Measurements from ENCODE around the gene APBA1.

Gene APBA1

DNA sequence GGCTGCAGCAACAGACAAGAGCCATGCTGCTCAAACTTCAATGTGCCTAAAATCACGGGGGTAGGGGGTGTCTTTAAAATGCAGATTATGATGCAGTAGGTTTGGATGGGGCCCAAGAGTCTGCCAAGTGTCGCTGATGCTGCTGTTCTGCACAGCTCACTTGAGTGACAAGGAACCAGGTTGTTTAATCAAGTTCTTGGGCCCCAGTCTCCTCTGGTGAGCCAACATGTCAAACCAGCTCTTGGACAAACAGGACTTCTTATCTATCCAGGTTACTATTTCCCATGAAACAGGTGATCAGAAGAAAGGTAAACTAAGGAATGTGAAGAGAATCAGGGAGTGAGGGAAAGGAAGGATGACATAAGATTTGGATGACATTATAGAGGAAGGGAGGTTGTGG is 78.0 kb downstream of the APBA1 start:
- no peak for TF ChIP-seq EZH2phosphoT487 (conservative IDR thresholded peaks at IDR 0.05; ENCODE audit: low read length)
- TF ChIP-seq, protein P1, sequence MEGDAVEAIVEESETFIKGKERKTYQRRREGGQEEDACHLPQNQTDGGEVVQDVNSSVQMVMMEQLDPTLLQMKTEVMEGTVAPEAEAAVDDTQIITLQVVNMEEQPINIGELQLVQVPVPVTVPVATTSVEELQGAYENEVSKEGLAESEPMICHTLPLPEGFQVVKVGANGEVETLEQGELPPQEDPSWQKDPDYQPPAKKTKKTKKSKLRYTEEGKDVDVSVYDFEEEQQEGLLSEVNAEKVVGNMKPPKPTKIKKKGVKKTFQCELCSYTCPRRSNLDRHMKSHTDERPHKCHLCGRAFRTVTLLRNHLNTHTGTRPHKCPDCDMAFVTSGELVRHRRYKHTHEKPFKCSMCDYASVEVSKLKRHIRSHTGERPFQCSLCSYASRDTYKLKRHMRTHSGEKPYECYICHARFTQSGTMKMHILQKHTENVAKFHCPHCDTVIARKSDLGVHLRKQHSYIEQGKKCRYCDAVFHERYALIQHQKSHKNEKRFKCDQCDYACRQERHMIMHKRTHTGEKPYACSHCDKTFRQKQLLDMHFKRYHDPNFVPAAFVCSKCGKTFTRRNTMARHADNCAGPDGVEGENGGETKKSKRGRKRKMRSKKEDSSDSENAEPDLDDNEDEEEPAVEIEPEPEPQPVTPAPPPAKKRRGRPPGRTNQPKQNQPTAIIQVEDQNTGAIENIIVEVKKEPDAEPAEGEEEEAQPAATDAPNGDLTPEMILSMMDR (IDR thresholded peaks at IDR 0.05; ENCODE audit: insufficient read depth, low read length, poor library complexity, severe bottlenecking) = no peak
- no peaks in the 10 kb centered on the region for H4K20me1 ChIP-seq (ENCODE audit: low read depth, low read length)
- H3F3A ChIP-seq (ENCODE audit: insufficient read depth) = no peaks in the 10 kb centered on the region
- H3K27me3 ChIP-seq (ENCODE audit: low read length) = no peaks in the 10 kb centered on the region
- H3K79me2 ChIP-seq (ENCODE audit: insufficient read depth, low read length) = no peaks in the 10 kb centered on the region
- H3K9me2 ChIP-seq (replicated peaks; ENCODE audit: insufficient read depth, low read length) = no peaks in the 10 kb centered on the region
- no peak overlapping the region for H3K4me2 ChIP-seq (ENCODE audit: low read depth, low read length, poor library complexity, severe bottlenecking)
- H3K9me3 ChIP-seq (ENCODE audit: insufficient read depth, low read length) = no peaks in the 10 kb centered on the region
- no peaks in the 10 kb centered on the region for H3K36me3 ChIP-seq (ENCODE audit: low read length)
- H3K9ac ChIP-seq (ENCODE audit: low read length) = no peak overlapping the region
- no peak overlapping the region for H2AFZ ChIP-seq (ENCODE audit: low read depth, low read length, severe bottlenecking)
- no peak overlapping the region for H3K27ac ChIP-seq (ENCODE audit: low read depth, low read length)
- no peak overlapping the region for H3K4me3 ChIP-seq (ENCODE audit: insufficient read depth, low read length, poor library complexity, severe bottlenecking)

DNA sequence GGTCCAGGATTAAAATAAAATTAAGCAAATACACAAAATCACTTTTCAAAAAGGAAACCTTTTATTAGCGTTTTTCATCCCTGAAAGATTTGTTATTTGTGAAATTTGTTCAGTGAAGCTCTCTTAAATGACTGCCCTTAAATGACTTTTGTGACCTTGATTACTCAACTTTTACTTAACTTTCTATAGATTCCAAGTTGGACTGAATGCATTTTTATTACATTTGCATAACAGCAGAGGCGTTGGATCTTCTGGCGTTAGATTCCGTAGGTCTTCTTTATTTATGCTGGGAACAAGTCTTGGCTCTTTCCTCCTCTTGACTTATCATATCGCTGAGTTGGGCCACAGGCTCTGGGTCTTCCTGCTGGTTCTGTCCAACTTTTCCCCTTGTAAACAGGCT is 78.4 kb downstream of the APBA1 start:
- no peaks in the 10 kb centered on the region for H3K9me3 ChIP-seq (ENCODE audit: insufficient read depth, low read length)
- no peak overlapping the region for H3K9ac ChIP-seq (ENCODE audit: low read length)
- TF ChIP-seq, protein P1 (IDR thresholded peaks at IDR 0.05; ENCODE audit: insufficient read depth, low read length, poor library complexity, severe bottlenecking) = no peak
- no peak for TF ChIP-seq EZH2phosphoT487 (conservative IDR thresholded peaks at IDR 0.05; ENCODE audit: low read length)

DNA sequence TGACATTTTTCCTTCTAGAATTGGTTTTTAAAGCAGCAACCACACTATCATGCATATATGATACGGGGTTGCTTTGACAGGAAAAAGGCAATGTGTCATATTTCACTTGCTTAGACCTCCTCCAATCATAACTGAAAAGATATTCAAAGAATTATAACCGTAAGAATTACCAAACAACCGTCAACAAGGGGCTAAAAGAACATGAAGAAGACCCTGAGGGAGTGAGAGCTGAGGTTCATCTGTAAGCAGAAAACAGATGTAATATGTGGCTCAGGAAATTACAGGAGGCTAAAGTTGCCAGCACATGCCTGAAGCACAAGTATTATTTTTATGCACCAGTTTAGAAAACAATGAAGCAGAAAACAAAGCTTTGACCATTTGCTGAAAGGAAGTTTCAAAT is 78.9 kb downstream of the APBA1 start:
- H3K9me2 ChIP-seq (replicated peaks; ENCODE audit: insufficient read depth, low read length) = no peaks in the 10 kb centered on the region
- H2AFZ ChIP-seq (ENCODE audit: low read depth, low read length, severe bottlenecking) = no peak overlapping the region
- no peak overlapping the region for H3K27ac ChIP-seq (ENCODE audit: low read depth, low read length)
- no peaks in the 10 kb centered on the region for H3F3A ChIP-seq (ENCODE audit: insufficient read depth)
- no peak overlapping the region for H3K4me2 ChIP-seq (ENCODE audit: low read depth, low read length, poor library complexity, severe bottlenecking)
- H3K79me2 ChIP-seq (ENCODE audit: insufficient read depth, low read length) = no peaks in the 10 kb centered on the region
- no peaks in the 10 kb centered on the region for H3K36me3 ChIP-seq (ENCODE audit: low read length)
- H4K20me1 ChIP-seq (ENCODE audit: low read depth, low read length) = no peaks in the 10 kb centered on the region
- no peaks in the 10 kb centered on the region for H3K9me3 ChIP-seq (ENCODE audit: insufficient read depth, low read length)
- no peaks in the 10 kb centered on the region for H3K27me3 ChIP-seq (ENCODE audit: low read length)
- no peak overlapping the region for H3K9ac ChIP-seq (ENCODE audit: low read length)
- TF ChIP-seq, protein P1 (IDR thresholded peaks at IDR 0.05; ENCODE audit: insufficient read depth, low read length, poor library complexity, severe bottlenecking) = no peak
- no peak for TF ChIP-seq EZH2phosphoT487 (conservative IDR thresholded peaks at IDR 0.05; ENCODE audit: low read length)
- no peak overlapping the region for H3K4me3 ChIP-seq (ENCODE audit: insufficient read depth, low read length, poor library complexity, severe bottlenecking)

More for the DNA sequence above, 78.4 kb downstream of the APBA1 start:
- Histone ChIP-seq H2AFZ (ENCODE audit: low read depth, low read length, severe bottlenecking) (no peak overlapping the region), H4K20me1 (ENCODE audit: low read depth, low read length) (no peaks in the 10 kb centered on the region), H3K4me3 (ENCODE audit: insufficient read depth, low read length, poor library complexity, severe bottlenecking) (no peak overlapping the region), H3F3A (ENCODE audit: insufficient read depth) (no peaks in the 10 kb centered on the region), H3K27ac (ENCODE audit: low read depth, low read length) (no peak overlapping the region), H3K36me3 (ENCODE audit: low read length) (no peaks in the 10 kb centered on the region), H3K9me2 (replicated peaks; ENCODE audit: insufficient read depth, low read length) (no peaks in the 10 kb centered on the region), H3K79me2 (ENCODE audit: insufficient read depth, low read length) (no peaks in the 10 kb centered on the region), H3K27me3 (ENCODE audit: low read length) (no peaks in the 10 kb centered on the region), H3K4me2 (ENCODE audit: low read depth, low read length, poor library complexity, severe bottlenecking) (no peak overlapping the region)

Data from SU-DHL-6 (cell line).